ENCODE measurements around the gene PCSK5.

DNA sequence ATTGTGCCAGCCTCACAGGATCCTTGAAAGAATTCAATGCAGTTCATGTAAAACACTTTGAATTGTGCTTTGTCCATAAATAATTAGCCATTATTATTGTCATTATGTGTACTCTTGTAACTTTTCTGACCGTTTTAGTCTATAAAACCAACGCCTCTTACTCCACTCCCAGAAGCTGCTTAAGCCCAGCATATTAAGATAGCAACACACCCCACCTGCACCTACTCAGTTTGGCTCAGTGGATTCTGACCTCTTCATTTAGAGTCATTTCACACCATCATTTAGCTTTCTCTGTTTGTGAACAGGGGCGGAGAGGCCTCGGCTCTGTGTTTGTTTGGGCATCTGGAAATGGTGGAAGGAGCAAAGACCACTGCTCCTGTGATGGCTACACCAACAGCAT lies 205.1 kb downstream of the PCSK5 start:
- TF ChIP-seq, protein P1, sequence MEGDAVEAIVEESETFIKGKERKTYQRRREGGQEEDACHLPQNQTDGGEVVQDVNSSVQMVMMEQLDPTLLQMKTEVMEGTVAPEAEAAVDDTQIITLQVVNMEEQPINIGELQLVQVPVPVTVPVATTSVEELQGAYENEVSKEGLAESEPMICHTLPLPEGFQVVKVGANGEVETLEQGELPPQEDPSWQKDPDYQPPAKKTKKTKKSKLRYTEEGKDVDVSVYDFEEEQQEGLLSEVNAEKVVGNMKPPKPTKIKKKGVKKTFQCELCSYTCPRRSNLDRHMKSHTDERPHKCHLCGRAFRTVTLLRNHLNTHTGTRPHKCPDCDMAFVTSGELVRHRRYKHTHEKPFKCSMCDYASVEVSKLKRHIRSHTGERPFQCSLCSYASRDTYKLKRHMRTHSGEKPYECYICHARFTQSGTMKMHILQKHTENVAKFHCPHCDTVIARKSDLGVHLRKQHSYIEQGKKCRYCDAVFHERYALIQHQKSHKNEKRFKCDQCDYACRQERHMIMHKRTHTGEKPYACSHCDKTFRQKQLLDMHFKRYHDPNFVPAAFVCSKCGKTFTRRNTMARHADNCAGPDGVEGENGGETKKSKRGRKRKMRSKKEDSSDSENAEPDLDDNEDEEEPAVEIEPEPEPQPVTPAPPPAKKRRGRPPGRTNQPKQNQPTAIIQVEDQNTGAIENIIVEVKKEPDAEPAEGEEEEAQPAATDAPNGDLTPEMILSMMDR (IDR thresholded peaks at IDR 0.05; ENCODE audit: poor library complexity): no peak
- no peak for TF ChIP-seq EZH2 (IDR thresholded peaks at IDR 0.05; ENCODE audit: borderline replicate concordance)
